HG03520 (cell line): ENCODE measurements around the gene ODC1.
"Not testable (repeated sequence)": the region's sequence is repeated elsewhere in the genome, so short reads cannot be mapped to it uniquely, and the experiment has no call there.

Experiments
- ATAC-seq: cut with Tn5 transposase; IDR thresholded peaks from one replicate; pipeline ENCODE4 v1.9.1; 2021; ENCODE audit warnings: mild to moderate bottlenecking, moderate library complexity; ENCODE audit not compliant: unreplicated experiment

ODC1 gene

GRCh38 chr2:10478916-10479315, 30.8 kb upstream of the ODC1 start:
- no peak for ATAC-seq

GRCh38 chr2:10478298-10478625, 30.1 kb upstream of the ODC1 start:
- no peak for ATAC-seq

GRCh38 chr2:10477443-10478297, 29.5 kb upstream of the ODC1 start:
- no peak for ATAC-seq

GRCh38 chr2:10476723-10477442, 28.8 kb upstream of the ODC1 start:
- ATAC-seq, result no peak

- no peak for ATAC-seq
Measured at GRCh38 chr2:10475811-10476660, 27.9 kb upstream of the ODC1 start.

- no peak for ATAC-seq
Measured at GRCh38 chr2:10475221-10475722, 27.1 kb upstream of the ODC1 start.

- no peak for ATAC-seq
Measured at GRCh38 chr2:10473121-10473756, 25.1 kb upstream of the ODC1 start.

GRCh38 chr2:10471955-10472354, 23.8 kb upstream of the ODC1 start:
- ATAC-seq, result no peak

- ATAC-seq, result no peak
Measured at GRCh38 chr2:10471046-10471571, 23.0 kb upstream of the ODC1 start.

GRCh38 chr2:10469955-10470608, 22.0 kb upstream of the ODC1 start:
- no peak for ATAC-seq

- ATAC-seq, result no peak
Measured at GRCh38 chr2:10469301-10469700, 21.2 kb upstream of the ODC1 start.

- no peak for ATAC-seq
Measured at GRCh38 chr2:10467401-10467800, 19.3 kb upstream of the ODC1 start.

- ATAC-seq, result no peak
Measured at GRCh38 chr2:10466801-10467200, 18.7 kb upstream of the ODC1 start.

- ATAC-seq, result no peak
Measured at GRCh38 chr2:10465910-10466309, 17.8 kb upstream of the ODC1 start.

GRCh38 chr2:10462178-10463083, 14.3 kb upstream of the ODC1 start:
- ATAC-seq, result no peak

GRCh38 chr2:10460366-10460796, 12.3 kb upstream of the ODC1 start:
- no peak for ATAC-seq

GRCh38 chr2:10457846-10458598, 9.9 kb upstream of the ODC1 start:
- no peak for ATAC-seq

GRCh38 chr2:10457195-10457594, 9.1 kb upstream of the ODC1 start:
- ATAC-seq, result not testable (repeated sequence)
